ENCODE results near the gene SRSF2. TPM values are rescaled to one million over a fixed set of nuclear protein-coding genes. Genes with fewer than 3 reads are reported as not detected.

The SRSF2 gene
- total and polyA plus RNA-seq, 9 of the 15 experiments (the other 6 are each of a cell fraction or from before 2014, with no cell fraction given), result 161 to 583 (median 393) TPM

- no peak for TF ChIP-seq BCLAF1 (IDR thresholded peaks at IDR 0.05; ENCODE audit: borderline replicate concordance in 1 of 2, control insufficient read depth in 1 of 2, low read depth in 2 of 2, low read length in 1 of 2)
- TF ChIP-seq, protein P1, sequence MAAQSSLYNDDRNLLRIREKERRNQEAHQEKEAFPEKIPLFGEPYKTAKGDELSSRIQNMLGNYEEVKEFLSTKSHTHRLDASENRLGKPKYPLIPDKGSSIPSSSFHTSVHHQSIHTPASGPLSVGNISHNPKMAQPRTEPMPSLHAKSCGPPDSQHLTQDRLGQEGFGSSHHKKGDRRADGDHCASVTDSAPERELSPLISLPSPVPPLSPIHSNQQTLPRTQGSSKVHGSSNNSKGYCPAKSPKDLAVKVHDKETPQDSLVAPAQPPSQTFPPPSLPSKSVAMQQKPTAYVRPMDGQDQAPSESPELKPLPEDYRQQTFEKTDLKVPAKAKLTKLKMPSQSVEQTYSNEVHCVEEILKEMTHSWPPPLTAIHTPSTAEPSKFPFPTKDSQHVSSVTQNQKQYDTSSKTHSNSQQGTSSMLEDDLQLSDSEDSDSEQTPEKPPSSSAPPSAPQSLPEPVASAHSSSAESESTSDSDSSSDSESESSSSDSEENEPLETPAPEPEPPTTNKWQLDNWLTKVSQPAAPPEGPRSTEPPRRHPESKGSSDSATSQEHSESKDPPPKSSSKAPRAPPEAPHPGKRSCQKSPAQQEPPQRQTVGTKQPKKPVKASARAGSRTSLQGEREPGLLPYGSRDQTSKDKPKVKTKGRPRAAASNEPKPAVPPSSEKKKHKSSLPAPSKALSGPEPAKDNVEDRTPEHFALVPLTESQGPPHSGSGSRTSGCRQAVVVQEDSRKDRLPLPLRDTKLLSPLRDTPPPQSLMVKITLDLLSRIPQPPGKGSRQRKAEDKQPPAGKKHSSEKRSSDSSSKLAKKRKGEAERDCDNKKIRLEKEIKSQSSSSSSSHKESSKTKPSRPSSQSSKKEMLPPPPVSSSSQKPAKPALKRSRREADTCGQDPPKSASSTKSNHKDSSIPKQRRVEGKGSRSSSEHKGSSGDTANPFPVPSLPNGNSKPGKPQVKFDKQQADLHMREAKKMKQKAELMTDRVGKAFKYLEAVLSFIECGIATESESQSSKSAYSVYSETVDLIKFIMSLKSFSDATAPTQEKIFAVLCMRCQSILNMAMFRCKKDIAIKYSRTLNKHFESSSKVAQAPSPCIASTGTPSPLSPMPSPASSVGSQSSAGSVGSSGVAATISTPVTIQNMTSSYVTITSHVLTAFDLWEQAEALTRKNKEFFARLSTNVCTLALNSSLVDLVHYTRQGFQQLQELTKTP (IDR thresholded peaks at IDR 0.05; ENCODE audit: low read depth in 1 of 2, partially characterized antibody in 2 of 2), result no peak
- no peak for TF ChIP-seq HSF4 (CRISPR knock-in tag; IDR thresholded peaks at IDR 0.05; ENCODE audit: borderline replicate concordance)
- no peak for TF ChIP-seq ETV6 (IDR thresholded peaks at IDR 0.05; ENCODE audit: borderline replicate concordance in 1 of 2, low read depth in 2 of 2, low read length in 1 of 2)
- TF ChIP-seq ETV6 (CRISPR knock-in tag; IDR thresholded peaks at IDR 0.05; ENCODE audit: borderline replicate concordance), result no peak
- no peak for TF ChIP-seq PHF20 (IDR thresholded peaks at IDR 0.05; ENCODE audit: partially characterized antibody)
- TF ChIP-seq NFIC (IDR thresholded peaks at IDR 0.05), result no peak
- TF ChIP-seq C11orf30 (IDR thresholded peaks at IDR 0.05; ENCODE audit: low read depth), result no peak
- TF ChIP-seq ELF4 (CRISPR knock-in tag; IDR thresholded peaks at IDR 0.05), result no peak
- TF ChIP-seq, protein P2, sequence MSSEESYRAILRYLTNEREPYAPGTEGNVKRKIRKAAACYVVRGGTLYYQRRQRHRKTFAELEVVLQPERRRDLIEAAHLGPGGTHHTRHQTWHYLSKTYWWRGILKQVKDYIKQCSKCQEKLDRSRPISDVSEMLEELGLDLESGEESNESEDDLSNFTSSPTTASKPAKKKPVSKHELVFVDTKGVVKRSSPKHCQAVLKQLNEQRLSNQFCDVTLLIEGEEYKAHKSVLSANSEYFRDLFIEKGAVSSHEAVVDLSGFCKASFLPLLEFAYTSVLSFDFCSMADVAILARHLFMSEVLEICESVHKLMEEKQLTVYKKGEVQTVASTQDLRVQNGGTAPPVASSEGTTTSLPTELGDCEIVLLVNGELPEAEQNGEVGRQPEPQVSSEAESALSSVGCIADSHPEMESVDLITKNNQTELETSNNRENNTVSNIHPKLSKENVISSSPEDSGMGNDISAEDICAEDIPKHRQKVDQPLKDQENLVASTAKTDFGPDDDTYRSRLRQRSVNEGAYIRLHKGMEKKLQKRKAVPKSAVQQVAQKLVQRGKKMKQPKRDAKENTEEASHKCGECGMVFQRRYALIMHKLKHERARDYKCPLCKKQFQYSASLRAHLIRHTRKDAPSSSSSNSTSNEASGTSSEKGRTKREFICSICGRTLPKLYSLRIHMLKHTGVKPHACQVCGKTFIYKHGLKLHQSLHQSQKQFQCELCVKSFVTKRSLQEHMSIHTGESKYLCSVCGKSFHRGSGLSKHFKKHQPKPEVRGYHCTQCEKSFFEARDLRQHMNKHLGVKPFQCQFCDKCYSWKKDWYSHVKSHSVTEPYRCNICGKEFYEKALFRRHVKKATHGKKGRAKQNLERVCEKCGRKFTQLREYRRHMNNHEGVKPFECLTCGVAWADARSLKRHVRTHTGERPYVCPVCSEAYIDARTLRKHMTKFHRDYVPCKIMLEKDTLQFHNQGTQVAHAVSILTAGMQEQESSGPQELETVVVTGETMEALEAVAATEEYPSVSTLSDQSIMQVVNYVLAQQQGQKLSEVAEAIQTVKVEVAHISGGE (CRISPR knock-in tag; IDR thresholded peaks at IDR 0.05), result no peak
- TF ChIP-seq LCOR (CRISPR knock-in tag; IDR thresholded peaks at IDR 0.05), result no peak
- TF ChIP-seq NCOA2 (IDR thresholded peaks at IDR 0.05; ENCODE audit: partially characterized antibody in 2 of 2), result no peak
- TF ChIP-seq FOS (IDR thresholded peaks at IDR 0.05; ENCODE audit: extremely low read depth, insufficient read length), result no peak
- TF ChIP-seq NR2C2 (CRISPR knock-in tag; IDR thresholded peaks at IDR 0.05), result no peak
- TF ChIP-seq NR2C2 (tag; IDR thresholded peaks at IDR 0.05), result no peak
- no peak for TF ChIP-seq MTA3 (IDR thresholded peaks at IDR 0.05; ENCODE audit: borderline replicate concordance)
Observed at GRCh38 chr17:76709077-76709950, 27.8 kb downstream of the SRSF2 start (continued).

Data from K562 (cell line).